NOMO-1 (cell line): ENCODE measurements around the gene DLL3.

Experiments
- DNase-seq, 2 experiments: peaks; one replicate each; lab custom pipeline; 2025; ENCODE audit not compliant: unreplicated experiment in 2 of 2; lab: John Stamatoyannopoulos, UW

DLL3 gene

GRCh38 chr19:39515551-39516191 lies 16.9 kb downstream of the DLL3 start:
- DNase-seq: no peak

- no peak for DNase-seq
These were observed 17.5 kb downstream of the DLL3 start for GRCh38 chr19:39516270-39516669.

- no peak for DNase-seq
These were observed 18.7 kb downstream of the DLL3 start for GRCh38 chr19:39517432-39517831.

GRCh38 chr19:39518458-39518857 lies 19.7 kb downstream of the DLL3 start:
- no peak for DNase-seq

- no peak for DNase-seq
These were observed 20.2 kb downstream of the DLL3 start for GRCh38 chr19:39518975-39519374.

GRCh38 chr19:39520541-39521484 lies 22.1 kb downstream of the DLL3 start:
- DNase-seq: no peak

- DNase-seq: no peak
These were observed 25.7 kb downstream of the DLL3 start for GRCh38 chr19:39524495-39524894.

- DNase-seq: no peak
These were observed 26.5 kb downstream of the DLL3 start for GRCh38 chr19:39525205-39525604.

- no peak for DNase-seq
These were observed 33.1 kb downstream of the DLL3 start for GRCh38 chr19:39531834-39532232.

GRCh38 chr19:39532233-39533002 lies 33.7 kb downstream of the DLL3 start, which contains the start of gene EID2B:
Gene EID2B (minus strand): TSS chr19:39532852. CDS start chr19:39532802, 50 bp downstream.
- peak; percentile 92 to 93 for DNase-seq

- DNase-seq: no peak
These were observed 34.3 kb downstream of the DLL3 start for GRCh38 chr19:39533003-39533512.

GRCh38 chr19:39533791-39534190 lies 35.0 kb downstream of the DLL3 start:
- DNase-seq: no peak

- no peak for DNase-seq
These were observed 40.4 kb downstream of the DLL3 start for GRCh38 chr19:39539165-39539517.

GRCh38 chr19:39539518-39540332 lies 41.0 kb downstream of the DLL3 start, which contains the start of gene EID2:
Gene EID2 (minus strand): TSS chr19:39540161. CDS start chr19:39540079, 82 bp downstream.
- peak; percentile 91 to 95 for DNase-seq

- no peak for DNase-seq
These were observed 41.6 kb downstream of the DLL3 start for GRCh38 chr19:39540333-39540673.

GRCh38 chr19:39542206-39542605 lies 43.5 kb downstream of the DLL3 start:
- peak in 1 of 2 experiments; percentile 11 for DNase-seq

GRCh38 chr19:39543477-39543857 lies 44.7 kb downstream of the DLL3 start:
- DNase-seq: no peak

- no peak for DNase-seq
These were observed 45.6 kb downstream of the DLL3 start for GRCh38 chr19:39544226-39544903.

GRCh38 chr19:39544911-39545310 lies 46.2 kb downstream of the DLL3 start:
- DNase-seq: no peak

GRCh38 chr19:39546599-39546998 lies 47.9 kb downstream of the DLL3 start:
- no peak for DNase-seq
